ENCODE measurements around the gene PTPRT. TPM values are rescaled to one million over a fixed set of nuclear protein-coding genes. Genes with fewer than 3 reads are reported as not detected.

PTPRT gene
- total RNA-seq, 1 donor from 2014 or later, result 0.56 TPM

DNA sequence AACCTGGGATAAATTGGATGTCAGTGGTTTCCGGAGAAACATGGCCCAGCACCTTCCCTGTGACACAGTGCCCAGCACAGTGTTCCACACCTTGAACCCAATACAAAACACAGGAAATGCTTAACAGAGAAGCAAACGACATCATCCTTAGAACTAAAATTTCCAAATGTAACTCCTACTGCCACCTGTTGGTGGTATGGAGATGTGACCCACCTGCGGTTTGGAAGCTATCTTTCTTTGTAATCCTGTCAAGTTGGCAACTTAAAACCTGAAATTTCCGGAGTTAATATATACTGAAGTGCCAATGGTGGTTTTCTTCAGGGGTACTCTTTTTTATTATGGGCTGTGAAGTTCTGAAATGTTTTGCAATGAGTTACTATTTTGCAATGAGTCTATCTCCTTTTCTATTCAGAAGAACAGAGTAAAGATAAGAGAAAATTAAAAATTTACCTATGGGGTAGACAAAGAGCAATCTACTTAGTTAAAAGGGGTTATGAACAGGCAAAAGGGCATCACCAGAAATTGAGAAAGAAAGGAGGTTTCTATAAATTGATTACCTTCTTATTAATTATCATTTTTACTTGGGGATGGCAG is 658.8 kb downstream of the PTPRT start:
- Mint-ChIP-seq H3K4me1 (peaks cover 4% of the 10 kb centered on the region), H3K4me3 (no peak overlapping the region), H3K27me3 (ENCODE audit: low read depth) (peaks cover 23% of the 10 kb centered on the region), H3K9me3 (peaks cover 3% of the 10 kb centered on the region), H3K27ac (ENCODE audit: unreplicated experiment) (no peak overlapping the region), H3K36me3 (ENCODE audit: low read depth) (no peaks in the 10 kb centered on the region)
- DNase-seq (ENCODE audit: low read depth, low spot score), result peak; percentile 11
- TF ChIP-seq, protein P1, sequence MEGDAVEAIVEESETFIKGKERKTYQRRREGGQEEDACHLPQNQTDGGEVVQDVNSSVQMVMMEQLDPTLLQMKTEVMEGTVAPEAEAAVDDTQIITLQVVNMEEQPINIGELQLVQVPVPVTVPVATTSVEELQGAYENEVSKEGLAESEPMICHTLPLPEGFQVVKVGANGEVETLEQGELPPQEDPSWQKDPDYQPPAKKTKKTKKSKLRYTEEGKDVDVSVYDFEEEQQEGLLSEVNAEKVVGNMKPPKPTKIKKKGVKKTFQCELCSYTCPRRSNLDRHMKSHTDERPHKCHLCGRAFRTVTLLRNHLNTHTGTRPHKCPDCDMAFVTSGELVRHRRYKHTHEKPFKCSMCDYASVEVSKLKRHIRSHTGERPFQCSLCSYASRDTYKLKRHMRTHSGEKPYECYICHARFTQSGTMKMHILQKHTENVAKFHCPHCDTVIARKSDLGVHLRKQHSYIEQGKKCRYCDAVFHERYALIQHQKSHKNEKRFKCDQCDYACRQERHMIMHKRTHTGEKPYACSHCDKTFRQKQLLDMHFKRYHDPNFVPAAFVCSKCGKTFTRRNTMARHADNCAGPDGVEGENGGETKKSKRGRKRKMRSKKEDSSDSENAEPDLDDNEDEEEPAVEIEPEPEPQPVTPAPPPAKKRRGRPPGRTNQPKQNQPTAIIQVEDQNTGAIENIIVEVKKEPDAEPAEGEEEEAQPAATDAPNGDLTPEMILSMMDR (conservative IDR thresholded peaks at IDR 0.05), result peak; percentile 79

DNA sequence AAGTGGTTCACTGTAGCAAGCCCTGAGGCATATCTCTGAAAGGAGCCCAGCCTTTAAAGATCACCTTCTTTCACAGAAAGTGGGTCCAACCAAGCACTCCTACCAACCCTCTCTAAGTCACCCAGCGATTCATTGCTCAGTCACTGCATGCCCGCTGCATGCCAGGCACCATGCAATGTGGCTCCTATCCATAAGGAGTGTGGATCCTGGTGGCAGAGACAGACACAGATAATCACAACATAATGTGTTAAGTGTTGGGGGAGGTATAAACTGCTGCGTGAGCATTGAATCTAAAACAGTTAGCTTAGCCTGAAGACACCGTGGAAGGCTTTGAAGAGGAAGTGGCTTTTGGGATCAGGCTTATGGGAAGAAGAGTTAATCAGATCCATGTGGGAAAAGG is 659.5 kb downstream of the PTPRT start:
- TF ChIP-seq, protein P1 (conservative IDR thresholded peaks at IDR 0.05), result no peak
- H3K9me3 Mint-ChIP-seq, result peaks cover 3% of the 10 kb centered on the region
- H3K4me3 Mint-ChIP-seq, result no peak overlapping the region
- no peak overlapping the region for H3K27ac Mint-ChIP-seq (ENCODE audit: unreplicated experiment)
- no peaks in the 10 kb centered on the region for H3K36me3 Mint-ChIP-seq (ENCODE audit: low read depth)
- peaks cover 4% of the 10 kb centered on the region for H3K4me1 Mint-ChIP-seq
- H3K27me3 Mint-ChIP-seq (ENCODE audit: low read depth), result peaks cover 16% of the 10 kb centered on the region
- no peak for DNase-seq (ENCODE audit: low read depth, low spot score)

DNA sequence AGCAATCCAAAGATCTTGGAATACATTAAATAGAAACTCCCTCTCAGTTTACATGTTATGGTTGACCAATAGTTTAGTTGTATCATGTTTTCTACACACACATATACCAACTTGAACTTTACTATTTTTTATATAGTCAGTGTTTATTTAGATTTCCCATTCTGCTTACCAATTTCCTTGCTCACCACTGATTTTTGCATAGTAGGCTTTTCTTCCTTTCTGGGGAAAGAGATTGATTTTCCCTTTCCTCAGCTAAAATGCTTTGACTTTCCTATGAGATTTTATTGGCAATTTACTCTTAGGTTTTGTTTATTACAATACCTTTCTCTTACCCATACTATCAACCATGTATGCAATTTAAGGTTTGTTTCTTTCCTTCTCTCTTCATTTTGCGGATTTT is 665.6 kb downstream of the PTPRT start:
- no peak for DNase-seq (ENCODE audit: low read depth, low spot score)
- TF ChIP-seq, protein P1 (conservative IDR thresholded peaks at IDR 0.05), result no peak
- Mint-ChIP-seq H3K27me3 (ENCODE audit: low read depth) (peaks cover 15% of the 10 kb centered on the region), H3K9me3 (peaks cover 7% of the 10 kb centered on the region), H3K4me1 (no peaks in the 10 kb centered on the region), H3K27ac (ENCODE audit: unreplicated experiment) (no peak overlapping the region), H3K36me3 (ENCODE audit: low read depth) (no peaks in the 10 kb centered on the region), H3K4me3 (no peak overlapping the region)

DNA sequence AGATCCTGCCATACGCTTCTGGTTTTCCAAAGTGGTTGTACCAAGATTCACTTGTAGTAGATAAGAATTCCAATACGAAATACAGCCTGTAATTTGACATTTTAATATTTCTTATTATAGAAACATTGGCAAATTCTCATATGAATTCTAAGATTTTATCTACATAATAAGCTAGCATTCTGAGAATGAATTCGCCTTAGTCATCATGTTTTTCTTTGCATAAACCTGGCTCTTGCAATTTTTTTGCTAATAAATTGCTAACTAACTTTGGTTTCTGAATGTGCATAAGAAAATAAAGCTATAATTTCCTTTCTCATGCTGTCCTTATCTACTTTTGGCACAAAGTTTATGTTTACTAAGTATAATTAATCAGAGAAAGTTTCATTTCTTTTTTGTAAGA is 673.0 kb downstream of the PTPRT start:
- Mint-ChIP-seq H3K27me3 (ENCODE audit: low read depth) (peaks cover 17% of the 10 kb centered on the region), H3K4me1 (no peaks in the 10 kb centered on the region), H3K27ac (ENCODE audit: unreplicated experiment) (no peak overlapping the region), H3K9me3 (peaks cover 6% of the 10 kb centered on the region), H3K36me3 (ENCODE audit: low read depth) (no peaks in the 10 kb centered on the region), H3K4me3 (no peak overlapping the region)
- TF ChIP-seq, protein P1 (conservative IDR thresholded peaks at IDR 0.05), result no peak
- DNase-seq (ENCODE audit: low read depth, low spot score), result no peak

DNA sequence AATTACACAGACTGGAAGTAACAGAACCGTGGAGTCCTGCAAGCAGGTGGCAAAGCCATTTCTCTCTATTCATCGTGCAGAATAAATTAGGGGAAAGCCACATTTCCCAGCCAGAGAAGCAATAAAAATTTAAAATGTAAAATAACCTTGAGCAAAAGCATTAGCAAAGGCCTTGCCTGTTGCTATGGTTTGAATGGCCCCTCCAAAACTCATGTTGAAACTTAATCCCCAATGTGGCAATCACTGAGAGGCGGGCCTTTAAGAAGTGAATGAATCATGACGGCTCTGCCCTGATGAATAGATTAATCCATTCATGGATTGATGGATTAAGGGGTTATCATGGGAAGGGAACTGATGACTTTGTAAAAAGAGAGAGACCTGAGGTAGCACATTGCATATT is 679.0 kb downstream of the PTPRT start:
- Mint-ChIP-seq H3K4me3 (no peak overlapping the region), H3K36me3 (ENCODE audit: low read depth) (no peaks in the 10 kb centered on the region), H3K27me3 (ENCODE audit: low read depth) (peaks cover 13% of the 10 kb centered on the region), H3K9me3 (peaks cover 2% of the 10 kb centered on the region), H3K4me1 (no peaks in the 10 kb centered on the region), H3K27ac (ENCODE audit: unreplicated experiment) (no peak overlapping the region)
- DNase-seq (ENCODE audit: low read depth, low spot score), result no peak
- TF ChIP-seq, protein P1 (conservative IDR thresholded peaks at IDR 0.05), result no peak
